ENCODE measurements around the gene GFOD1.

Gene GFOD1

GRCh38 chr6:13487122-13488014 is at the start of gene GFOD1:
TSS of gene GFOD1 (minus strand) at chr6:13487600. CDS start at chr6:13486890, 710 bp downstream.
- peak; percentile 96 for DNase-seq (ENCODE audit: low spot score)
- in situ Hi-C loops (cut with MboI; ENCODE audit: low sequenced_read_pairs, unreplicated experiment) = no loop called here
- no peak for TF ChIP-seq CTCF (IDR thresholded peaks at IDR 0.05; ENCODE audit: borderline replicate concordance, control extremely low read depth, extremely low read depth, insufficient read depth, missing control alignments)

DNA sequence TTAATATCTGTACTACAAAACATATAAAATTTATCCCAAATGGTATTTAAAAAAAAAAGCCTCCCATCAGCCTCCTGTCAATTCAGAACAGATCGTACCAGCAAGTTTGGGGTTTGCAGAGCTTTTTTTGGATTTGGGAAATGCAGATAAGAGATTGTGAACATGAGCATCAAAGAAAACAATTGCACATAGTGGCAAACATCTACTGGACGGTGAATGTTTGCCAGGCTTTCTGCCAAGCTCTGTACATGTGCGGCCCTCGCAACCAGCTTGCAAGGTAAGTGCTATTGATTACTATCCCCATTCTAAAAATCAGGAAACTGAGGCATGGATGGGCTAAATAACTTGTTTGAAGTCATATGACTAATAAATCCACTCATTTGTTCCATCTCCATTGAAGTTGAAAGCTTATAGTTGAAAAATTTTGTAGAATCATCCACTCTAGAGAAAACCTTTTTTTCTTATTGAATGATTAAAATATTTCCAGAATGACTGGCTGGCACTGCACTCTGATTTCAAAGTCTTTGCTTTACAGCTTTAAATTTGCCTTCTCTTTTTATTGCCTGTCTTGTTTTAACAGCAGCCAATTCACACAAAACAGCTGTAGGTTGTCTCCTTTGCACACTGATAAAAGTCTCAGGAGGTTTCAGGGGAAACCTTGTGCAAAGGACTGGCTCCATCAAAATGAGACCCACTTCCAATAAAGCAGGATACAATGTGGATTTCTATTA is 49.6 kb upstream of the GFOD1 start:
- no peak for TF ChIP-seq CTCF (IDR thresholded peaks at IDR 0.05; ENCODE audit: borderline replicate concordance, control extremely low read depth, extremely low read depth, insufficient read depth, missing control alignments)
- DNase-seq (ENCODE audit: low spot score) = no peak
- in situ Hi-C loops (cut with MboI; ENCODE audit: low sequenced_read_pairs, unreplicated experiment) = loop anchor here (10.0 kb wide), 1 partner anchor 202 kb away; no protein-coding TSS in a partner anchor

DNA sequence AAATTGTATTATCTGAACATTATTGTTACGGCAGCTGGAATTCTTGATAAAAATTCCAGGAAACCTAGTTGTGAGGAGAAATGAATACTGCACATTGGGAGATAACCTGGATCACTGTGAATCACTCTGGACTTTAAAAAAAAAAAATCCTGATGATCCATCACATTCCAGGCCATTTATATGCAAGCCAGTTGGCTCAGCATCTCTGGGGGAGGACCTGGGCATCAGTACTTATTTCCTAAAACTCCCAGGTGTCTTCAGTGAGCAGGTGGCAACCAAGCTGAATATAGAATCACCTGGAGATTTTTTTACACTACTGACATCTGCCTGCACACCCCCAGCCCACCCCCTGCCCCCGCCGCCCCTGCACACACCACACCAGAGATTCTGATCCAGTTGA is 47.9 kb upstream of the GFOD1 start:
- no peak for DNase-seq (ENCODE audit: low spot score)
- no peak for TF ChIP-seq CTCF (IDR thresholded peaks at IDR 0.05; ENCODE audit: borderline replicate concordance, control extremely low read depth, extremely low read depth, insufficient read depth, missing control alignments)
- in situ Hi-C loops (cut with MboI; ENCODE audit: low sequenced_read_pairs, unreplicated experiment) = loop anchor here (10.0 kb wide), 1 partner anchor 201 kb away; no protein-coding TSS in a partner anchor

GRCh38 chr6:13534536-13534935 is 47.1 kb upstream of the GFOD1 start:
- DNase-seq (ENCODE audit: low spot score) = no peak
- TF ChIP-seq CTCF (IDR thresholded peaks at IDR 0.05; ENCODE audit: borderline replicate concordance, control extremely low read depth, extremely low read depth, insufficient read depth, missing control alignments) = no peak
- in situ Hi-C loops (cut with MboI; ENCODE audit: low sequenced_read_pairs, unreplicated experiment) = loop anchor here (10.0 kb wide), 1 partner anchor 200 kb away; no protein-coding TSS in a partner anchor

DNA sequence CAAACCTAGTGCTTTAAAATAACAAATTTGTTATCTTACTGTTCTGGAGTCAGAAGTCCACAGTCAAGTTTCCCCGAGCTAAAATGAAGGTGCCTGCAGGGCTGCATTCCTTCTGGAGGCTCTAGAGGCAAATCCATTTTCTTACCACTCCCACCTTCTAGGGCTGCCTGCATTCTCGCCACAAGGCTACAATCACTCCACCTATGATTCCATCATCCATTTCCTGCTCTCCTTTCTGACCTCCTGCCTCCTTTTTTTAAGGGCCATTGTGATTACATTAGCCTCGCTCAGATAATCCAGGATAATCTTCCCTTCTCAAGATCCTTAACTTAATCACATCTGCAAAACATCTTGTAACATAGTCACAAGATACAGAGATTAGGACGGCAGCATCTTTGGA is 44.6 kb upstream of the GFOD1 start:
- in situ Hi-C loops (cut with MboI; ENCODE audit: low sequenced_read_pairs, unreplicated experiment) = loop anchor here (10.0 kb wide), 1 partner anchor 197 kb away; no protein-coding TSS in a partner anchor
- no peak for DNase-seq (ENCODE audit: low spot score)
- no peak for TF ChIP-seq CTCF (IDR thresholded peaks at IDR 0.05; ENCODE audit: borderline replicate concordance, control extremely low read depth, extremely low read depth, insufficient read depth, missing control alignments)

- DNase-seq (ENCODE audit: low spot score) = no peak
- TF ChIP-seq CTCF (IDR thresholded peaks at IDR 0.05; ENCODE audit: borderline replicate concordance, control extremely low read depth, extremely low read depth, insufficient read depth, missing control alignments) = no peak
- in situ Hi-C loops (cut with MboI; ENCODE audit: low sequenced_read_pairs, unreplicated experiment) = no loop called here
These were observed 41.5 kb upstream of the GFOD1 start for GRCh38 chr6:13528777-13529343.
